Measurements from ENCODE around the gene MTA3.

Gene MTA3

DNA sequence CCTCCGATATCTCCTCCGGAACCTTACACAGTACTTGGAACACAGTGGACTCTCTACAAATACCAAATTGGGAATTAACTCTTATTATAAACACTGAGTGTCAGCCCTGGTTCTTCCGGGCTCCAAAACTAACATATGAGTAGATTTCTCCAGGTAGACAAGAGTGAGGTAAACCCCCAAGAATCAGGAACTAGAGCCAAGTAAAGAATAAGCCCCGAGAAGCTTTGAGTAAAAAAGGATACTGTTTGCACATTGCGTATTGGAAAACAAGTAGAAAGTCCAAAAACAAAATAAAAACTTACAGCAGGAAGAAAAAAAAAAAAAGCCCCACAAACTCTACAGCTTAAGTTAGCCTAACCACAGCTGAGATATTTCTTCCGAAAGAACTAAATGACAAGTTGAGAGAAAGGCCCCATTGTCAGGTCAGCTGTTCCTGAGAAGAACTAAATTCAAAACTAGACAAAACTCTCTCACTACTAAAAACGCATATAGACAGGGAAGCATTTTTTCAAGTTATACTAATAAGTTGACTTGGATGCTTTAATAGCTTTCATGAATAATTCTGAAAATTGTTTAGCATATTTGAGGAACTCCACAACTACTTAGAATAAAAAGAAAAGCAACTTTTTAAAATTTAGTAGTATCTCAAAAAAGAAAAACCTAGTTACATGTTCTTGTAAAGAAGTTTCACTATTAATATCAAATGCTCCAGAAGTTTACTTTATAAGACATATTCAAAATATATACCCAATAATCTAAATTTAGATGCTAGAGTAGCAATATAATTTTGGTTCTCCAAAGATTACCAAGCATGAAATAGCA is 228.2 kb downstream of the MTA3 start:
- FAIRE-seq (no peak), DNase-seq (ENCODE audit: insufficient read length, low spot score) (no peak)

DNA sequence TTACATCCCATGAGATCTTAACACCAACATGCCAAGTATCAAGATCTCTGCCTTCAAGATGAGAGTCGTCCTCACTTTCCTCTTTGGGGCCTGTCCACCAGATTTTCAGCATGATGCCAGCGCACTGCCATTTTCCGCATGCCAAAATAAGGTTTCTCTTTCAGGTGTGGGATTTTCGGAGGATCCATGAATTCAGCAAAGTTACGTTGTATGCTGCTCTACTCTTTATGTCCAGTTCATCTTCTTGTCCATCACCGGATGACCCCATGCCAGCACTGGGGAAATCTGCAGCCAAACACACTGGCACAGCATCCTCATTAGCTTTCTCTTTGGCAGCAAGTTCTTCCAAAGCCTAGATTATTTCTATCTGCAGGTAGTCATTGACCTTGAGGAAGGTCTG is 228.8 kb downstream of the MTA3 start:
- DNase-seq (ENCODE audit: insufficient read length, low spot score), result no peak
- FAIRE-seq, result no peak

DNA sequence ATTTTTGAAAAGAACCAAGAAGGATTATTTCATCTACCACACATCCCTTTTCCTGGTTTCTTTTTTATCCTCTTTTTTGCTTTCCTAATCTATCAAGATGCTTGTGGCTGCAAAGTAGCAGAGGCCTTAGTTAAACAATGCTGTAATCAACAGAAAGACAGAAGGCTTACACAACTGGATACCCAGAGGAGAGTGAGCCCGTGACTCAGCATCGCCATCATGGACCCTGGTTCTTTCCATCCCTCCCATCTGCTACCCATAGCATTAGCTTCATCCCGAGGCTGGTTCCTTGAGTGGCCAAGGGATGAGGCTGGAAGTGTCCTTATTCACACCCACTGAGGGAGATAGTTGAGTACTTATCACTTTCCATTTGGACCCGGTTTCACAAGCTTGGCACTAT is 231.4 kb downstream of the MTA3 start:
- no peak for DNase-seq (ENCODE audit: insufficient read length, low spot score)
- FAIRE-seq, result no peak

DNA sequence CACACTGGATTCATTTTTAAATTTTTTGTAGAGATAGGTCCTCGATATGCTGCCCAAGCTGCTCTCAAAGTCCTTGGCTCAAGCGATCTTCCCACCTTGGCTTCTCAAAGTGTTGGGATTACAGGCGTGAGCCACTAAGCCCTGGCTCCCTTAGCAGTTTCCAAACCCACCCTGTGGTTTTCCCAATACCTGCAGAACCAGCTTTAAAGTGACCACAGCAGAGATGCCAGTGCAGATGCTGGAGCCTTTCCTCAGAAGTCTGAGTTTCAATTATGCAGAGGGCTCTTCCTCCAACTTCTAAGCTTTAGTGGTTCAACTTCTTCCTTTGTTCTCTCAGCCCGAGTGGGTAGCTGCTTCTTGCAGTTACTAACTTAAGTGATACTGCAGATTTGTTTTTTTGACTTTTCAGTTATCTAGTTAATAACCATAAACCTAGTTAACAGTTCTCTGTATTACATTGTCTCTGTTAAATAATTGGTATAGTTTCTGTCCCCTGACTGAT is 232.1 kb downstream of the MTA3 start:
- no peak for FAIRE-seq
- no peak for DNase-seq (ENCODE audit: insufficient read length, low spot score)

DNA sequence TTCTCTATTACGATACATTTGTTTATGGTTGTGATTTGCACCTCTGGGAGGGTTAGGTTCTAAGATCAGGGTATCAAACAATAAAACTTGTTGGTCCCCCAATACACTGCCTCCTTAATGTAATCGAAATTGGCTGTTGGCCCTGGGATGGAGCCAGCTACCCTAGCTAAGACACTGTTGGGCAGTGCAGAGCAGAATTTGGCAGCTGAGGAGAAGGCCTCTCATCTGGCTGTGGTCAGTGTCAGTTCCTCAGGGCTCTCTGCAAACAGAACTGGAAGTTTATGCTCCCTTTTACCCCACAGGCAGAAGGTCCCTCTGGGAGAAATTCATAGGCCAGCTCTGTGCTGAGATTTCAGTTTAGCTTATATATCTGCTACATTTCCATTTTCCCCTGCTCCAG is 232.5 kb downstream of the MTA3 start:
- FAIRE-seq, result no peak
- no peak for DNase-seq (ENCODE audit: insufficient read length, low spot score)

DNA sequence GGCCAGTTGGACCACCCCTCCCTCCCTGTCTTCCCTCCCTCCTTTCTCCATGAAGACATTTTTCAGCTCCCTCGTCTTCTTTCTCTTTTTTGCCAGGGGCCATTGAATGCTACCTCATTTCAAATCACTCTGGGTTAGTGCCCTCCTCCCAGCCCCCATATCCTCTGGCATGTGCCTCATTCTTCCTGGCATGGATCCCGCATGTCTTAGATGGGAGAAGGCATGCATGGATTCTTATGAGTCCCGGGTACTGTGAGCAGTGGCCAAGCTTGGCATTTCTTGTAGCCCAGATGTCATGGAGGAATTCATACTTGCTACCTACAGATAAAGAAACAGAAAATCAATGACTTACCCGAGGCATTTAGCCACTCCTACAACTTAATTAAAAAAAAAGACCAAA is 232.9 kb downstream of the MTA3 start:
- FAIRE-seq (no peak), DNase-seq (ENCODE audit: insufficient read length, low spot score) (no peak)

DNA sequence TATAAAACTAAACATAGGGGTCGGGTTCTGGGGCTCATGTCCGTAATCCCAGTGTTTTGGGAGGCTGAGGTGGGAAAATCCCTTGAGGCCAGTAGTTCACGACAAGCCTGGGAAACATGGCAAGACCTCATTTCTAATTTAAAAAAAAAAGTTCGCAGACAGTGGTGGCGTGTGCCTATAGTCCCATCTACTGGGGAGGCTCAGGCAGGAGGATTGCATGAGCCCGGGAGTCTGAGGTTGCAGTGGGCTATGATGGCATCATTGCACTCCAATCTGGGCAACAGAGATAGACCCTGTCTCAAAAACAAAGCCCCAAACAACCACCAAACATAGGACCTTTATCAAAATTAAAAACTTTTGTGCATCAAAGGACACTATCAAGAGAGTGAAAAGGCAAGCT is 233.7 kb downstream of the MTA3 start:
- FAIRE-seq (no peak), DNase-seq (ENCODE audit: insufficient read length, low spot score) (no peak)

DNA sequence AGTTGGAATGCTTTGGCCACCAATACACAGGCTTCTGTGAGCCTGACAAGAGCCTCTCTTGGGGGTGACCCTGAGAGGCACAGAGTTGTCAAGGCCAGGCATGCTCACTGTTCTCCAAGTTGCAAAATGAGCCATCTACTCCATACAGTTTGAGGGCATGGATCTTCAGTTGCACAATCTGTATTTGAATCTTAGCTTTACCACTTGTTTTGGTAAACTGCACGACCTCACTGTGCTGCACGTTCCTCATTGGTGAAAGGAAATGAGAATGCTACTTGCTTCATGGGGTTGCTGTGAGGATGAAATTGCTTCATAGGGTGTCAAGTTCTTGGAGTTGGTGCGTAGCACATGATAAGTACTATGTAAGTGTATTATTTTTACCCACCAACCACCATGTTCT is 235.9 kb downstream of the MTA3 start:
- no peak for FAIRE-seq
- DNase-seq (ENCODE audit: insufficient read length, low spot score), result no peak

DNA sequence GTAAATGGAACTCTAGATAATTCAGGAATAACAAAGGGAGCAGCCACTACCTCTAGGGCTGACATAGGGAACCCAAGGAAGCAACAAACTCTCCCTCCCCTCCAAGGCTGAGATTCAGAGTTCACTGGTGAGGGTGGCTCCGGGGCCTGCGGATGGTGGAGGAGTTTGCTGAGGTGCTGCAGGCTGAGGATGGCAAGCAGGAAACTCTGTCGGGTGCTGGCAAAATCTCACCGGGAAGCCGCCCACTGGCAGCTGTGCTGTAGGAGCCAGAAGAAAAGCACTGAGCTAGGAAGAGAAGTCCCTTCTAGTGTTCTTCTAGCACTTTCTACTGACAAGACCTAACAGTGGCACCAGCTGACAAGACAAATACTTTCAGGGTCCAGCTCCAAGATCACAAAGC is 236.5 kb downstream of the MTA3 start:
- DNase-seq (ENCODE audit: insufficient read length, low spot score), result no peak
- no peak for FAIRE-seq

Data from HTR-8/SVneo (cell line).